ENCODE data around the gene SLC25A25. TPM values are rescaled to one million over a fixed set of nuclear protein-coding genes. Genes with fewer than 3 reads are reported as not detected.

Gene SLC25A25
- total RNA-seq, 1 donor from 2014 or later, result 13.5 TPM

DNA sequence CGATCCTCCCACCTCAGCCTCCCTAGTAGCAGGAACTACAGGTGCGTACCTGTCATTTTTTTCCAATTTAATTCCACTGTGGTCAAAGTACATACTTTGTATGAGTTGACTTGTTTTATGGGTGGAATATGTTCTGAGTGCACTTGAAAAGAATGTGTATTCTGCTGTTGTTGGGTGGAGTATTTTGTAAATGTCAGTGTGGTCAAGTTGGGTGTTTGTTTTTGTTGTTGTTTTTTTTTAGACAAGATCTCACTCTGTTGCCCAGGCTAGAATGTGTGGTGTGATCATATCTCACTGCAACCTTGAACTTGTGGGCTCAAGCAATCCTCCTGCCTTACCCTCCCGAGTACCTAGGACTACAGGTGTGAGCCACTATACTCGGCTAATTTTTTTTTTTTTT, 17.9 kb downstream of the SLC25A25 start:
- Mint-ChIP-seq H3K9me3 (no peaks in the 10 kb centered on the region), H3K4me3 (no peak overlapping the region), H3K36me3 (ENCODE audit: low read depth) (peaks cover 3% of the 10 kb centered on the region), H3K4me1 (ENCODE audit: low read depth) (peaks cover 29% of the 10 kb centered on the region), H3K27ac (no peak overlapping the region), H3K27me3 (ENCODE audit: insufficient read depth) (no peaks in the 10 kb centered on the region)
- no peak for DNase-seq (ENCODE audit: low spot score)
- intact Hi-C loops (cut with micrococcal nuclease), result loop anchor here (2.0 kb wide), 1 partner anchor 17 kb away; the partner anchor contains the start of gene SLC25A25

DNA sequence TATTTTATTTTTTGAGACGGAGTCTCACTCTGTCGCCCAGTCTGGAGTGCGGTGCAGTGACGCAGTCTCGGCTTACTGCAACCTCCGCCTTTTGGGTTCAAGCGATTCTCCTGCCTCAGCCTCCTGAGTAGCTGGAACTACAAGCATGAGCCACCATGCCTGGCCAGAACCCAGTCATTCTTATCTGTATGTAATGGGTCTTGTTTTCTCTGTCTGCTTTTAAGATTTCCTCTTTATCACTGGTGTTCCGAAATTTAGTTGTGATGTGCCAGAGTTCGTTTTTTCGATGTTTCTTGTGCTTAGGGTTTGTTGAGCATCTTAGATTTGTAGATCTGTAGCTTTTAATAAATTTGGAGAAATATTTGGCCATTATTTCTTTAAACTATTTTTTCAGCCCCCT, 19.2 kb downstream of the SLC25A25 start:
- peaks cover 27% of the 10 kb centered on the region for H3K4me1 Mint-ChIP-seq (ENCODE audit: low read depth)
- no peak for DNase-seq (ENCODE audit: low spot score)
- H3K4me3 Mint-ChIP-seq, result no peak overlapping the region
- H3K9me3 Mint-ChIP-seq, result no peaks in the 10 kb centered on the region
- no peaks in the 10 kb centered on the region for H3K27me3 Mint-ChIP-seq (ENCODE audit: insufficient read depth)
- peaks cover 3% of the 10 kb centered on the region for H3K36me3 Mint-ChIP-seq (ENCODE audit: low read depth)
- peak overlapping the region; percentile 30 for H3K27ac Mint-ChIP-seq
- intact Hi-C loops (cut with micrococcal nuclease), result no loop called here

DNA sequence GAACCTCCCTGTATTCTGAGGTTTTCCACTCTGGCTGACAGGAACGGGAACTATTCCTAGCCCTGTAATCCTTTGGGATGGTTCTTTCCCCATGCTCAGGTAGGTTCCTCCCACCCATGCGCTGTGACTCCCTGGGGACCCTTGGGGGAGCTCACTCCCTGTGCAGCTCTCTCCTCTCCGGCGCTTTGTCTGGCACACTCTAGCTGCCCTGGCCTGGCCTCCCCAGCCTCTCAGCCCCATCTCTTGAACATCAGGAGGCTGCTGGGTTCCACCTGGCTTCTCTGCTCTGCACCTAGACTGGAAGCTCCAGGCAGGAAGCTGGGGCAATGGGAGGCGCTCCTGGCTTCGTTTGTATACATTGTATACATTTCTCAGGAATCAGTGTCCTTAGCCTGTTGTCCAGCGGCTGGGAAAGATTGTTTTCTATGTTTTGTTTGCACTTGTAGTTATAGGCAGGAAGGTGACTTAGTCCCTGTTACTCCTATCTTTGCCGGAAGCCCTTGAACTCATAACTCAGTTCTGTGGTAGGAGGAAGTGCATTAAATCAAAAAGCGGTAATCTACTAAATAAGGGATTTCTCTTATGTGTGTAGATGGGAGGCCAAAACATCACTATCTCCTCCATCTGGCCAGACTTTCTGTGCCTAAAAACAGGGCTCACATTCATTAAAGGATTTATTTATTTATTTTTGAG, 20.4 kb downstream of the SLC25A25 start:
- intact Hi-C loops (cut with micrococcal nuclease), result no loop called here
- H3K27ac Mint-ChIP-seq, result no peak overlapping the region
- H3K36me3 Mint-ChIP-seq (ENCODE audit: low read depth), result peaks cover 3% of the 10 kb centered on the region
- no peak overlapping the region for H3K4me3 Mint-ChIP-seq
- H3K4me1 Mint-ChIP-seq (ENCODE audit: low read depth), result peaks cover 38% of the 10 kb centered on the region
- H3K27me3 Mint-ChIP-seq (ENCODE audit: insufficient read depth), result no peaks in the 10 kb centered on the region
- no peak for DNase-seq (ENCODE audit: low spot score)
- no peaks in the 10 kb centered on the region for H3K9me3 Mint-ChIP-seq

DNA sequence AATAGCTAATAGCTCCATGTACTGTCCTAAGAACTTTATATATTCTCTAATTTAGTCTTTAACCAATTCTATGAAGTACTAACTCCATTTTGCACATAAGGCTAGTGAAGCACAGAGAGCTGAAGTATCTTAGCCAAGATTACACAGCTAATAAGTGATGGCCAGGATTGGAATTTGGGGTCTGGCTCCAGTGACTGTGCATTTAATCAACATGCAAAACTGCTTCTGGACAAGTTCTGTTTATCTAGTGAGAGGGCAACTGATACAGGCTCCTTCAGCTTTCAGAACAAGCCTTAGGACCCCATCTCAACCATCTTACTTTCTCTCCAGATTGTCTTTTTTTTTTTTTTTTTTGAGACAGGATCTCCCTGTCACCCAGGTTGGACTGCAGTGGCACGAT, 21.3 kb downstream of the SLC25A25 start:
- intact Hi-C loops (cut with micrococcal nuclease), result no loop called here
- H3K36me3 Mint-ChIP-seq (ENCODE audit: low read depth), result peaks cover 5% of the 10 kb centered on the region
- H3K27ac Mint-ChIP-seq, result no peak overlapping the region
- H3K9me3 Mint-ChIP-seq, result no peaks in the 10 kb centered on the region
- no peak overlapping the region for H3K4me3 Mint-ChIP-seq
- no peak for DNase-seq (ENCODE audit: low spot score)
- H3K4me1 Mint-ChIP-seq (ENCODE audit: low read depth), result peaks cover 38% of the 10 kb centered on the region
- H3K27me3 Mint-ChIP-seq (ENCODE audit: insufficient read depth), result no peaks in the 10 kb centered on the region

DNA sequence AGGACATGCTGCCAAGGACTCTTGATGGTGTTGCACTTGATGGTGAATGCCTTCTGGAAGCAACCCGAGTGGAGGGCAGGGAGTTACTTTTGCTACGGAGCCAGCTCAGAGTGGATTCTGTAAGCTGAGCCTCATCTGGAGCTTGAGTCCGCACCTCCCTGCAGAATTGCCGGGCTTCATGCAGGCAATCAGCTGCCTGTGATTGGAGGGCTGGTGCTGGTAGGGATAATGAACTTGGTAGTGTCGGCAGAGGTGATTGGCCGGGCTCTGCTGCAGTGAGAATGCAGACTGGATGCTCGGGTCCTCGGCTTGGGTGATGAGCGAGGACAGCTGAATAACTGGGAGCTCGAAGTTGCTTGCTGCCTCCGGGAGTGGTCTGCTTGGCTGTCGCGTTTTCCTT, 23.1 kb downstream of the SLC25A25 start:
- no peak overlapping the region for H3K4me3 Mint-ChIP-seq
- peaks cover 33% of the 10 kb centered on the region for H3K4me1 Mint-ChIP-seq (ENCODE audit: low read depth)

DNA sequence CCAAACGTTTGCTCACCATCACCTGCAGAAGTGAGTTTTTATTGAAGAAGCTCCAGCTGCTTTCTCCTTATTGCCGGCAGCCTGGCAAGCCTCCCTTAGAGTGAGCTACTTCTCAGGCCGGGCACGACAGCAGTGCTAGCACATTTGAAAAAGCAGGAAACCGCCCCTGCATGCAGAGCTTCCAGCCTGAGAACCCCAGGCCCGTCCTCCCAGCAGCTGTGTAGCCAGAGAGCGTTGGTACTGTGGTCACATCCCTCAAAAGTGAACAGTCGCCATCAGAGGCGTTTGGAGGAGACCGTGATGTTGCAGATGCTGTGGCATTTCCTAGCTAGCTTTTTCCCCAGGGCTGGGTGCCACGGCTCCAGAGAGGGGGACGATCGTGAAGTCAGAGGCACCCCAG, 23.5 kb downstream of the SLC25A25 start:
- intact Hi-C loops (cut with micrococcal nuclease), result no loop called here
- H3K9me3 Mint-ChIP-seq, result no peaks in the 10 kb centered on the region
- DNase-seq (ENCODE audit: low spot score), result no peak
- H3K27me3 Mint-ChIP-seq (ENCODE audit: insufficient read depth), result no peaks in the 10 kb centered on the region
- peaks cover 7% of the 10 kb centered on the region for H3K36me3 Mint-ChIP-seq (ENCODE audit: low read depth)
- H3K27ac Mint-ChIP-seq, result peak overlapping the region; percentile 81
- H3K4me3 Mint-ChIP-seq, result no peak overlapping the region
- H3K4me1 Mint-ChIP-seq (ENCODE audit: low read depth), result peaks cover 33% of the 10 kb centered on the region

More for the DNA sequence above, 23.1 kb downstream of the SLC25A25 start:
- H3K27me3 Mint-ChIP-seq (ENCODE audit: insufficient read depth), result no peaks in the 10 kb centered on the region
- peaks cover 7% of the 10 kb centered on the region for H3K36me3 Mint-ChIP-seq (ENCODE audit: low read depth)
- DNase-seq (ENCODE audit: low spot score), result no peak
- intact Hi-C loops (cut with micrococcal nuclease), result no loop called here
- H3K27ac Mint-ChIP-seq, result peak overlapping the region; percentile 29
- no peaks in the 10 kb centered on the region for H3K9me3 Mint-ChIP-seq

DNA sequence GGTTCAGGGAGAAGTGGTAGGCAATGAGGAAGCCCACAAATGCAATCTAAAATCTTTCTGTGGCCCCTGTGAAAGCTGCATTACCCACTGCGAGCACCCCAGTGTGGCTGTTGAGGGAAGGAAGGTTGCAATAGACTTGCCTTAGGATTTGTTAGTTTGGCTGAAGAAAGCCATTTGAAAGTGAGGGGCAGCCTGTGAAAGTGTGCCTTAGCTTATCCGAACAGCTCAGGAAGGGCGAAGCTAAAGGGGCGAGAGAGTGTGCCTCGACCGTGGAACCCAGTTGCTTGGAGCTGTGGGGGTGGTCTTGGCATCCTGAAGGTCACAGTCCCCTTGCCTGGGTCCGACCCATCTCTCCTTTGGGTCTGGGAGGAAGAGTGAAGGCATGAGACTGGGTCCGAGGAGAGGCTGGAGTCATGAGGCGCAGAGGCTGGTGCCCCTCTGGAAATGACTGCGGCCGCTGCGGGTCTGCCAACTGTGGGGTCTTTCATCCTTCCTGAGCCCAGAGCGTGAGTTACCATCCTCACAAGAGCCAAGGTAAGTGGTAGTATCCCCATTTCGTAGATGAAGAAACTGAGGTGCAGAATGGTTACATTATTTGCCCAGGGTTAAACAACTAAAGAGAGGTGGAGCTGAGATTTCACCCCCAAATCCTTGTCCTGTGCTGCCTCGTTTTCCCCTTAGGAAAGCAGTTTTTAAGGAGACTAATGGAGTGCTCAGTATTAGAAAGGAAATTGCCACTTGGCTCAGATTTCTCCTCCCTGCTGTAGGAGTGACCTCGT, 24.4 kb downstream of the SLC25A25 start:
- Mint-ChIP-seq H3K27ac (peak overlapping the region; percentile 95), H3K9me3 (no peaks in the 10 kb centered on the region), H3K4me3 (peak overlapping the region; percentile 4), H3K36me3 (ENCODE audit: low read depth) (peaks cover 7% of the 10 kb centered on the region), H3K27me3 (ENCODE audit: insufficient read depth) (no peaks in the 10 kb centered on the region), H3K4me1 (ENCODE audit: low read depth) (peaks cover 33% of the 10 kb centered on the region)
- intact Hi-C loops (cut with micrococcal nuclease), result no loop called here
- DNase-seq (ENCODE audit: low spot score), result no peak

DNA sequence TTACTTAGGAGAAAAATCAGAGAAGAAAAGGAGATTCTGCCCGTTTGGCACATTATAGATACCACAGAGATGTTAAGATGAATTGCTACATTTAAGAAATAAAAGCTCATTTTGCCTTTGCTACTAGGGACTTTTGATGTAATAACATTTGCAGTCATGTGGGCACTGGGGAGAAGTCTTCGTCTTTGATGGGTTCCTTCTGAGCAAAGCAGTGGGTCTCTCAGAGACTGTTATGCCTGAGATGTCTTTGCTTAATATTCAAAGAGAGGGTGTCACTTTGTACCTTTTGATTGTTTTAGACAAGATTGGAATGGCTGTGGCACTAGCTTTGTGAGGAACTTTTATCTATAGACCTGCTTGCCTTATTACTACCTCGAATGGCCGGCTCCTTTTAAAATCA, 25.0 kb downstream of the SLC25A25 start:
- Mint-ChIP-seq H3K27ac (peak overlapping the region; percentile 95), H3K27me3 (ENCODE audit: insufficient read depth) (no peaks in the 10 kb centered on the region), H3K36me3 (ENCODE audit: low read depth) (peaks cover 7% of the 10 kb centered on the region), H3K4me3 (peak overlapping the region; percentile 46), H3K4me1 (ENCODE audit: low read depth) (peaks cover 36% of the 10 kb centered on the region), H3K9me3 (no peaks in the 10 kb centered on the region)
- no peak for DNase-seq (ENCODE audit: low spot score)
- intact Hi-C loops (cut with micrococcal nuclease), result no loop called here

DNA sequence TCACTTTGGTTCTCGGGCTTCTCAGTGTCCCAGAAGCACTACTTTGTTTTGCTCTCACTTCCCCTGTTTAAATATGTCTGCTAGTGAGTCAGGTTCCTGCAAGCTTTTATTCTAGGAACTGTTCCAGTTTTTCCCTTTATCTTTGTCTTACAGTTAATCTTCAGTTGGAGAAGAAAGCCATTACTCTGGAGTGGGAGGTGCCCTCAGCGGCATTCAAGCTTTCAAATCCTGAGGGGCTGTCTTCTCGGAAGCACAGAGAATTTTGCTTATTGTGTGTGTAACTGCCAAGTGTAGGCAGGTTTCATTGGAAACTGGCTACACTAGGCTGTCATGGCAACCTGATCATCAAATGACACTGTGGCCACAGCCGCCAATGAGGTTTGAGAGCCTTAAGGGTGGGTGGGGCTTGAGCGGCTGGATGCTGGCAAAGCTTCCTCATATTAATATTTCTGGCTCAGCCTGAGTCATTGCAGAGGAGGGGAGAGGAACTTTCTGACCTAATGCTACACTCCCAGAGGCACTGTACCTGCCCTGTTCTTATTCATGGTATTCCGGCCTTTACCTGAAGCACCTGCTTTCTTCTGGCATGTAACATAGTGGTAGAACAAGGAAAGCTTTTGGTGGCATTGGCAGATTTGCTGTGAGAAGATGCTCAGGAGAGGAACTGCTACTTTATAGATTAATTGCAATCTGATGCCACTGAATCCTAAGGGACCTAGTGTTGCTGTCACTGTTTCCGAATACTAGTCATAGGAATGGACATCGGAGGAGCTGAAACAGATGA, 26.3 kb downstream of the SLC25A25 start:
- intact Hi-C loops (cut with micrococcal nuclease), result loop anchor here (1.0 to 2.0 kb wide), 7 partner anchors 10 to 124 kb away; partner anchors contain the start of genes NAIF1 and PTGES2
- Mint-ChIP-seq H3K4me1 (ENCODE audit: low read depth) (peaks cover 48% of the 10 kb centered on the region), H3K27me3 (ENCODE audit: insufficient read depth) (no peaks in the 10 kb centered on the region), H3K27ac (peak overlapping the region; percentile 95), H3K4me3 (peak overlapping the region; percentile 70), H3K36me3 (ENCODE audit: low read depth) (peaks cover 7% of the 10 kb centered on the region), H3K9me3 (no peaks in the 10 kb centered on the region)
- peak; percentile 79 for DNase-seq (ENCODE audit: low spot score)

DNA sequence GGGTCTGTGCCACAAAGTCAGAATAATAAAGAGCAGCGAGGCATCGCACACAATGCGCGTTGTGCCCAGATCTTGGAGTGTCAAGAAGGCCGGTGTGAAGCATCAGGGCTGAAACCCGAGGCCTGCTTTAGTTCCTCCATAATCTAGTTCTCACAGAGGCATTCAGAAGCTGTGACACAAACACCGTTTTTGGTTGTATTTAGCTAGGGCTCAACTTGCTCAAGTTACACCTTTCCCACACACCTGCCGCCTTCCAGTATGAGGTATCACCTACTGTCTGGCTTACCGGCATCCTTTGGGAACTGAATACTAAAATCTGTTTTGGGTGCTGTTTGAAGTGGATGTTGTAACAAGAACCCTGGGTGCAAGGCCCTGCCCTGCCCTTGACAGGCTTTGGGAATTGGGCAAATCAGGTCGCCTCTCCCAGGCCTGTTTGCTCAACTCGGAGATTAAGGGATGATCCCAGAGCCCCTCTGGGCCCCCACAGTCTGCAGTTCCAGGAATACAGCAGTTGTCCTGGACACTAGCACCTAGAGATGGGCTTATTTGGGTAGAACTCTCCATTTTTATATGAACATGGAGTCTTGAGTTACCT, 27.0 kb downstream of the SLC25A25 start:
- H3K9me3 Mint-ChIP-seq, result no peaks in the 10 kb centered on the region
- intact Hi-C loops (cut with micrococcal nuclease), result loop anchor here (1.0 to 2.0 kb wide), 7 partner anchors 11 to 125 kb away; partner anchors contain the start of genes NAIF1 and PTGES2
- no peak for DNase-seq (ENCODE audit: low spot score)
- H3K36me3 Mint-ChIP-seq (ENCODE audit: low read depth), result peaks cover 7% of the 10 kb centered on the region
- peaks cover 55% of the 10 kb centered on the region for H3K4me1 Mint-ChIP-seq (ENCODE audit: low read depth)
- no peak overlapping the region for H3K4me3 Mint-ChIP-seq
- H3K27ac Mint-ChIP-seq, result peak overlapping the region; percentile 95
- no peaks in the 10 kb centered on the region for H3K27me3 Mint-ChIP-seq (ENCODE audit: insufficient read depth)

DNA sequence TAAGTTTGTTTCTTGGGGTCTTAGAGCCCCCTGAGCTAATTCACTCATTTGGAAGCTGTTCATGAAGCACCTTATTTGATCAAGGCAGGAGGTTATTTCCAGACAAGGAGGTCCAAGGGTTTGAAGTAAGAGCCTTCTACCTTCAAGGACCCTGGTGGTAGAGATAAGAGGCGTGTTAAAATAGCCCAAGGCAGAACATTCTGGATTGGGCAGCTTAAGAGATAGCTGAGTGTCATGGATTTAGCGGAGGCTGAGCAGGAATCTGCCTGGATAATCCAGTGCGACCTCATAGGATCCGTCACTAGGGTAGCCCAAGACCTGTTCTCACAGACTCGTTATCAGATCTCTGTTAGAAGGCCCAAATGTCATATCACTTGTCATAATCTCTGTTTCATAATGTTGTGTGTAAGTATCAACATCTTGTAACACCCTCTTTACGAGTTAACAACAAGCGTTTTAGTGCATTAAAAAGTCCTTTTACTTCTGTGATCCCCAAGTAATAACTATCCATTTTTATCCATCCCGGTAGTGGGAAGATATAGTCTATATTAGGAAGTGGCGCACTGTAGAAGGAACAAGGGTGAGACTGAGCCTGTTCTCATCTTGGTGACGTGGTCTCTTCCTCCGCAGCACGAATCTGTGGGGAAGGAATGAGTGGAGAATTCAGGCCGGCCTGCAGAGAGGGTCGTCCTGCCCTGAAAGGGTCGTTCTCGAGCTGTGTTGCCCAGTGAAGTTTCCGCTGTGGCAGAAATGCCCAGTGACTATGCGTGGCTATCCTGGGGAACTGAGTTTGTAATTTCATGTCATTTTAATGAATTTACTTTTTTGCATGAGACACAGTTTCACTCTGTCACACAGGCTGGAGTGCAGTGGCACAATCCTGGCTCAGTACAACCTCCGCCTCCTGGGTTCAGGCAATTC, 28.8 kb downstream of the SLC25A25 start:
- Mint-ChIP-seq H3K36me3 (ENCODE audit: low read depth) (peaks cover 12% of the 10 kb centered on the region), H3K4me3 (no peak overlapping the region), H3K27ac (peak overlapping the region; percentile 16), H3K27me3 (ENCODE audit: insufficient read depth) (no peaks in the 10 kb centered on the region), H3K4me1 (ENCODE audit: low read depth) (peaks cover 52% of the 10 kb centered on the region), H3K9me3 (no peaks in the 10 kb centered on the region)
- intact Hi-C loops (cut with micrococcal nuclease), result no loop called here
- DNase-seq (ENCODE audit: low spot score), result no peak
